Ecto neural progenitor cell (in vitro differentiated cells): ENCODE data around the gene PUM1.

Experiments used
- DNase-seq: peaks from one replicate; pipeline ENCODE4 v3.0.0-alpha.2; 2018; ENCODE audit warnings: low spot score

The PUM1 gene

GRCh38 chr1:30892671-30893073 is 172.8 kb downstream of the PUM1 start:
- DNase-seq, result no peak

GRCh38 chr1:30891227-30891552 is 174.3 kb downstream of the PUM1 start:
- DNase-seq, result no peak

GRCh38 chr1:30890502-30891226 is 174.9 kb downstream of the PUM1 start:
- no peak for DNase-seq

GRCh38 chr1:30889511-30889910 is 176.0 kb downstream of the PUM1 start:
- no peak for DNase-seq

GRCh38 chr1:30888975-30889374 is 176.5 kb downstream of the PUM1 start:
- no peak for DNase-seq

GRCh38 chr1:30888391-30888790 is 177.1 kb downstream of the PUM1 start:
- no peak for DNase-seq

GRCh38 chr1:30887485-30888315 is 177.8 kb downstream of the PUM1 start:
- DNase-seq, result no peak

- no peak for DNase-seq
Observed at GRCh38 chr1:30886710-30887428, 178.6 kb downstream of the PUM1 start.

GRCh38 chr1:30885570-30886522 is 179.7 kb downstream of the PUM1 start:
- no peak for DNase-seq

GRCh38 chr1:30884723-30885122 is 180.8 kb downstream of the PUM1 start:
- no peak for DNase-seq

GRCh38 chr1:30883389-30884172 is 181.9 kb downstream of the PUM1 start:
- no peak for DNase-seq

GRCh38 chr1:30882678-30883388 is 182.7 kb downstream of the PUM1 start:
- DNase-seq, result no peak
